CD14-positive monocyte (primary cell): ENCODE data around the gene COL13A1. TPM values are rescaled to one million over a fixed set of nuclear protein-coding genes. Genes with fewer than 3 reads are reported as not detected.

Experiments used
- DNase-seq, 3 donors: peaks; one replicate each; pipeline ENCODE4 v3.0.0-alpha.2; 2011 to 2022
- H2AFZ ChIP-seq: 2 replicates; pipeline ENCODE4 v1.6.0; 2012; ENCODE audit warnings: mild to moderate bottlenecking, low read depth, low read length, inconsistent platforms; ENCODE audit not compliant: insufficient read depth, poor library complexity, severe bottlenecking
- H3K27ac ChIP-seq, 2 donors: 1 replicate in 1 of 2; 2 replicates in 1 of 2; pipeline ENCODE4 v1.5.1; 2012 to 2013; ENCODE audit warnings: low read length in 2 of 2, control low read depth in 1 of 2, inconsistent platforms in 1 of 2, low read depth in 1 of 2, mild to moderate bottlenecking in 1 of 2
- H3K27me3 ChIP-seq, 2 donors: one replicate each; pipeline versions ENCODE4 v1.6.0 to v1.6.1; 2011 to 2013; ENCODE audit warnings: low read length in 2 of 2; ENCODE audit not compliant: control insufficient read depth in 2 of 2, insufficient read depth in 2 of 2
- H3K36me3 ChIP-seq, 2 donors: replicated peaks in 1 of 2; 1 replicate in 1 of 2; 2 replicates in 1 of 2; pipeline versions ENCODE4 v1.5.1 to v1.6.1; 2012 to 2013; ENCODE audit warnings: low read length in 2 of 2, control low read depth in 1 of 2, inconsistent platforms in 1 of 2, mild to moderate bottlenecking in 1 of 2; ENCODE audit not compliant: insufficient read depth in 2 of 2, control insufficient read depth in 1 of 2
- H3K4me1 ChIP-seq, 2 donors: 1 replicate in 1 of 2; 2 replicates in 1 of 2; pipeline versions ENCODE4 v1.5.1 to v1.6.1; 2012 to 2013; ENCODE audit warnings: low read length in 2 of 2, control low read depth in 1 of 2, inconsistent platforms in 1 of 2, mild to moderate bottlenecking in 1 of 2, moderate library complexity in 1 of 2; ENCODE audit not compliant: insufficient read depth in 2 of 2, control insufficient read depth in 1 of 2
- H3K4me2 ChIP-seq: replicated peaks from 2 replicates; pipeline ENCODE3; 2012; ENCODE audit warnings: low read length, moderate library complexity, mild to moderate bottlenecking; ENCODE audit not compliant: poor library complexity, severe bottlenecking; ENCODE audit errors: extremely low read depth
- H3K4me3 ChIP-seq, 3 experiments: fragments of 200-600 bp in 1 of 3; sonication (generic) in 1 of 3; replicated peaks in 1 of 3; 1 replicate in 2 of 3; 2 replicates in 1 of 3; pipeline ENCODE4 v1.5.1; 2011 to 2013; ENCODE audit warnings: low read length in 3 of 3, mild to moderate bottlenecking in 3 of 3, control low read depth in 2 of 3, low read depth in 2 of 3, inconsistent platforms in 1 of 3, moderate library complexity in 1 of 3
- H3K79me2 ChIP-seq: 2 replicates; pipeline ENCODE4 v1.6.0; 2012; ENCODE audit warnings: mild to moderate bottlenecking, control low read depth, inconsistent platforms, low read length, moderate library complexity; ENCODE audit not compliant: insufficient read depth
- H3K9ac ChIP-seq: 2 replicates; pipeline ENCODE4 v1.6.0; 2017; ENCODE audit warnings: low read length, mild to moderate bottlenecking; ENCODE audit not compliant: insufficient read depth, poor library complexity, severe bottlenecking
- H3K9me3 ChIP-seq, 2 donors: replicated peaks in 1 of 2; 1 replicate in 1 of 2; 2 replicates in 1 of 2; pipeline versions ENCODE4 v1.5.1 to v1.6.1; 2012 to 2013; ENCODE audit warnings: low read length in 2 of 2, control low read depth in 1 of 2; ENCODE audit not compliant: control insufficient read depth in 1 of 2, insufficient read depth in 1 of 2
- H4K20me1 ChIP-seq: 2 replicates; pipeline ENCODE4 v1.6.0; 2012; ENCODE audit warnings: mild to moderate bottlenecking, low read length, control low read depth, moderate library complexity; ENCODE audit not compliant: insufficient read depth
- H3K27ac Mint-ChIP-seq, 7 donors: one replicate each; pipeline ENCODE4 v1.8.0; 2020; ENCODE audit warnings: mild to moderate bottlenecking in 7 of 7, mixed read lengths in 7 of 7, moderate library complexity in 6 of 7, inconsistent platforms in 2 of 7
- H3K27me3 Mint-ChIP-seq, 3 donors: one replicate each; pipeline ENCODE4 v1.8.0; 2021 to 2022; ENCODE audit warnings: low read depth in 3 of 3, mild to moderate bottlenecking in 3 of 3, mixed read lengths in 3 of 3, moderate library complexity in 3 of 3, inconsistent platforms in 1 of 3
- H3K36me3 Mint-ChIP-seq, 2 donors: one replicate each; pipeline ENCODE4 v1.8.0; 2020; ENCODE audit warnings: mixed read lengths in 2 of 2, inconsistent platforms in 1 of 2, mild to moderate bottlenecking in 1 of 2
- H3K4me1 Mint-ChIP-seq: one replicate; pipeline ENCODE4 v1.8.0; 2020; ENCODE audit warnings: mild to moderate bottlenecking, mixed read lengths
- H3K4me3 Mint-ChIP-seq, 2 donors: one replicate each; pipeline ENCODE4 v1.8.0; 2020; ENCODE audit warnings: mild to moderate bottlenecking in 2 of 2, mixed read lengths in 2 of 2, moderate library complexity in 1 of 2
- H3K9me3 Mint-ChIP-seq, 7 donors: one replicate each; pipeline ENCODE4 v1.8.0; 2020 to 2022; ENCODE audit warnings: mixed read lengths in 7 of 7, mild to moderate bottlenecking in 6 of 7, moderate library complexity in 6 of 7, inconsistent platforms in 2 of 7
- CTCF ChIP-seq: fragments of 200-600 bp; IDR thresholded peaks from one replicate; pipeline ENCODE4 v1.8.0; 2022; ENCODE audit warnings: antibody characterized with exemption, mild to moderate bottlenecking
- WGBS: methylation state at CpG from one replicate; pipeline ENCODE4 v1.1.5; 2013; ENCODE audit warnings: missing lambda C conversion rate; ENCODE audit not compliant: insufficient coverage; 5-methylcytosine and 5-hydroxymethylcytosine counted together
- intact Hi-C, 2 donors: fragments of 100-400 bp; cut with micrococcal nuclease; formaldehyde crosslinking; loops; one replicate each; pipeline versions ENCODE4 v1.15.0 to v1.15.1; 2023
- polyA plus RNA-seq, 3 donors: library from polyadenylated mRNA; depleted of rRNA in 1 of 3; unstranded in 2 of 3; stranded (reverse) in 1 of 3; fragments of 300-500 nt in 2 of 3; fragments of >200 nt in 1 of 3; fragmentation: Illumina TruSeq in 2 of 3; gene quantifications; 1 replicate in 2 of 3; 2 replicates in 1 of 3; pipeline ENCODE4 v1.2.3, GENCODE V29; 2012 to 2021

The COL13A1 gene
- polyA plus RNA-seq, 3 donors = not detected

GRCh38 chr10:69928339-69928738 is 126.6 kb downstream of the COL13A1 start:
- H3K27me3 ChIP-seq = no peaks in the 10 kb centered on the region
- TF ChIP-seq CTCF = no peak
- H3K27ac Mint-ChIP-seq = no peak overlapping the region
- peaks cover 5 to 15% (median 13%) of the 10 kb centered on the region in 3 donors for H3K27me3 Mint-ChIP-seq
- H2AFZ ChIP-seq = no peak overlapping the region
- H3K4me1 Mint-ChIP-seq = no peaks in the 10 kb centered on the region
- no peaks in the 10 kb centered on the region for H3K4me1 ChIP-seq
- intact Hi-C loops = no loop called here
- H3K4me3 Mint-ChIP-seq = no peak overlapping the region
- no CpG with 5 or more reads among the region's 3 CpGs for WGBS
- peaks cover 0 to 3% (median 0%) of the 10 kb centered on the region in 7 donors for H3K9me3 Mint-ChIP-seq
- H3K27ac ChIP-seq = no peak overlapping the region
- no peak for DNase-seq
- no peak overlapping the region for H3K4me2 ChIP-seq
- no peaks in the 10 kb centered on the region for H3K36me3 ChIP-seq
- no peak overlapping the region for H3K9ac ChIP-seq
- no peaks in the 10 kb centered on the region for H3K9me3 ChIP-seq
- H4K20me1 ChIP-seq = no peaks in the 10 kb centered on the region
- H3K79me2 ChIP-seq = no peaks in the 10 kb centered on the region
- no peaks in the 10 kb centered on the region for H3K36me3 Mint-ChIP-seq
- H3K4me3 ChIP-seq = no peak overlapping the region

GRCh38 chr10:69929575-69929974 is 127.9 kb downstream of the COL13A1 start:
- Histone ChIP-seq H3K9ac (no peak overlapping the region), H3K4me3 (no peak overlapping the region), H3K4me2 (no peak overlapping the region), H3K79me2 (no peaks in the 10 kb centered on the region), H3K27ac (no peak overlapping the region), H4K20me1 (no peaks in the 10 kb centered on the region), H3K9me3 (no peaks in the 10 kb centered on the region), H3K36me3 (no peaks in the 10 kb centered on the region), H3K27me3 (no peaks in the 10 kb centered on the region), H3K4me1 (no peaks in the 10 kb centered on the region), H2AFZ (no peak overlapping the region)
- intact Hi-C loops = no loop called here
- TF ChIP-seq CTCF = no peak
- 86% methylated on average over 2 of the region's 3 CpGs for WGBS
- H3K36me3 Mint-ChIP-seq = no peaks in the 10 kb centered on the region
- no peaks in the 10 kb centered on the region for H3K4me1 Mint-ChIP-seq
- DNase-seq = no peak
- H3K9me3 Mint-ChIP-seq = peaks cover 0 to 3% (median 0%) of the 10 kb centered on the region in 7 donors
- peaks cover 6 to 13% (median 7%) of the 10 kb centered on the region in 3 donors for H3K27me3 Mint-ChIP-seq
- H3K27ac Mint-ChIP-seq = no peak overlapping the region
- no peak overlapping the region for H3K4me3 Mint-ChIP-seq
